ENCODE data around the gene HSPA1B. TPM values are rescaled to one million over a fixed set of nuclear protein-coding genes. Genes with fewer than 3 reads are reported as not detected.
"Not testable (repeated sequence)": the region's sequence is repeated elsewhere in the genome, so short reads cannot be mapped to it uniquely, and the experiment has no call there.

The HSPA1B gene
- total RNA-seq, 1 donor from 2014 or later, result 132 TPM

DNA sequence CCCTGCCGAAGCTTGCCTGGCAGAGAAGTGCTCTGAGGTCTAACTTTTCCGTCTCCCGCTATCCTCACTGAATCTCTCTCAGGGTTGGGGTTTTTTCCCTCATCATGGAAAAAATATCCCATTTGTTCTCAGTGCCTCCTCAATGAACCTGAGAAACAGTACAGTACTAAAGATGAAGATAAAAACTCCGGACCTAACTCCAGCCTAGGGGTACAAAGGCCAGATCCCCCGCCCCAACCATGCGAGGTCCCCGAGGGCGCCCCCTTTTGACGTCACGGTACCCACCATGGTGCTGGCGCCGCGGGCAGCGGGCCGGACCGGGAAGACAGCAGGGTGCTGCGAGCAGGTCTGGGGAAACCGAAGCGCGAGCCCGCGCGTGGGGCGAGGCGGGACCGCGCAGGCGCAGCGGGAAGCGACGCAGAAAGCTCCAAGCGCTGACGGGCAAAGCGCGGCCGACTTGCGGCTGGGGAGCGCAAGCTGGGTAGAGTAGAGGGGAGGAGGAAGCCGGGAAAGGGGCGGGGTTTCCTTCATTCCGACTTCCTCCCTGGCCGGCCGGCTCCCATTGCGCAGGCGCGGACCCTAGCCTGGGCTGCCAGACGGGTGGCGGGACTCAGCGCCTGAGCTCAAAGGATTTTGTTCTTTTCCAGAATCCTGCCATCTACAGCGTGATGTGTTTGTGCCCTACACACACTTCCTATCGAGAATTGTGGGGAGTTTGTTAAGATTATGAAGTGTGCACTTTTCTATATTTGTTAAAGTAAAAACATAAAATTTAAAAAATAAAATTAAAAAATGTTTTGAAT lies 20.9 kb upstream of the HSPA1B start, which contains the start of gene LSM2:
Gene LSM2, minus strand, starts transcription at position 497 of the 803 bp plus-strand sequence. Its CDS starts 209 bp downstream, at position 288.
- Mint-ChIP-seq H3K27me3 (no peaks in the 10 kb centered on the region), H3K27ac (peak within 1 kb of the TSS; percentile 85), H3K4me1 (ENCODE audit: unreplicated experiment) (peaks cover 10% of the 10 kb centered on the region), H3K36me3 (no peaks in the 10 kb centered on the region), H3K9me3 (no peaks in the 10 kb centered on the region), H3K4me3 (peak within 1 kb of the TSS; percentile 92)
- TF ChIP-seq, protein P1, sequence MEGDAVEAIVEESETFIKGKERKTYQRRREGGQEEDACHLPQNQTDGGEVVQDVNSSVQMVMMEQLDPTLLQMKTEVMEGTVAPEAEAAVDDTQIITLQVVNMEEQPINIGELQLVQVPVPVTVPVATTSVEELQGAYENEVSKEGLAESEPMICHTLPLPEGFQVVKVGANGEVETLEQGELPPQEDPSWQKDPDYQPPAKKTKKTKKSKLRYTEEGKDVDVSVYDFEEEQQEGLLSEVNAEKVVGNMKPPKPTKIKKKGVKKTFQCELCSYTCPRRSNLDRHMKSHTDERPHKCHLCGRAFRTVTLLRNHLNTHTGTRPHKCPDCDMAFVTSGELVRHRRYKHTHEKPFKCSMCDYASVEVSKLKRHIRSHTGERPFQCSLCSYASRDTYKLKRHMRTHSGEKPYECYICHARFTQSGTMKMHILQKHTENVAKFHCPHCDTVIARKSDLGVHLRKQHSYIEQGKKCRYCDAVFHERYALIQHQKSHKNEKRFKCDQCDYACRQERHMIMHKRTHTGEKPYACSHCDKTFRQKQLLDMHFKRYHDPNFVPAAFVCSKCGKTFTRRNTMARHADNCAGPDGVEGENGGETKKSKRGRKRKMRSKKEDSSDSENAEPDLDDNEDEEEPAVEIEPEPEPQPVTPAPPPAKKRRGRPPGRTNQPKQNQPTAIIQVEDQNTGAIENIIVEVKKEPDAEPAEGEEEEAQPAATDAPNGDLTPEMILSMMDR (conservative IDR thresholded peaks at IDR 0.05), result no peak
- peak; percentile 99 for DNase-seq (ENCODE audit: extremely low spot score, unreplicated experiment)

DNA sequence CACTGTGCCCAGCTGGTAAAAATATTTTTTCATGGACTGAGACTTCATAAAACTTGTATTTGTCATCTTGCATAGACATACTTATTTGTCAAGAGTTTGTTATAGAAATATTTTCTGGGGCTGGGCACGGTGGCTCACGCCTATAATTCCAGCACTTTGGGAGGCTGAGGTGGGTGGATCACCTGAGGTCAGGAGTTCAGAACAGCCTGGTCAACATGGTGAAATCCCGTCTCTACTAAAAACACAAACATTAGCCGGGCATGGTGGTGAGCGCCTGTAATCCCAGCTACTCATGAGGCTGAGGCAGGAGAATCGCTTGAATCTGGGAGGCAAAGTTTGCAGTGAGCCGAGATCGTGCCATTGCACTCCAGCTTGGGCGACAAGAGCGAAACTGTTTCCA lies 18.9 kb upstream of the HSPA1B start:
- H3K9me3 Mint-ChIP-seq; H3K27me3 Mint-ChIP-seq; H3K4me1 Mint-ChIP-seq (ENCODE audit: unreplicated experiment); H3K36me3 Mint-ChIP-seq; DNase-seq (ENCODE audit: extremely low spot score, unreplicated experiment); H3K4me3 Mint-ChIP-seq: not testable (repeated sequence)
- peak overlapping the region; percentile 70 for H3K27ac Mint-ChIP-seq

DNA sequence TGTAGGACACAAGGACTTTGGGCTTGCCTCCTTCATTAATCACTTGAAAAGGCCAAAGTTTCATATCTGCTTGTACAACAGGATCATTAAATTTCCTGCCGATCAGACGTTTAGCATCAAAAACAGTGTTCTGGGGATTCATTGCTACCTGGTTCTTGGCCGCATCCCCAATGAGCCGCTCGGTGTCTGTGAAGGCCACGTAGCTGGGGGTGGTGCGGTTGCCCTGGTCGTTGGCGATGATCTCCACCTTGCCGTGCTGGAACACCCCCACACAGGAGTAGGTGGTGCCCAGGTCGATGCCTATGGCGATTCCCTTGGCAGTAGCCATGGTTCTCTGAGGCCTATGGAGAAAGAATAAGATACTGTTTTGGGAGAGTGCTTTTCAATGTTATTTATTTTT lies 15.9 kb upstream of the HSPA1B start:
- DNase-seq (ENCODE audit: extremely low spot score, unreplicated experiment), result no peak
- TF ChIP-seq, protein P1 (conservative IDR thresholded peaks at IDR 0.05), result no peak
- no peaks in the 10 kb centered on the region for H3K9me3 Mint-ChIP-seq
- no peaks in the 10 kb centered on the region for H3K27me3 Mint-ChIP-seq
- no peak overlapping the region for H3K4me3 Mint-ChIP-seq
- no peaks in the 10 kb centered on the region for H3K4me1 Mint-ChIP-seq (ENCODE audit: unreplicated experiment)
- no peaks in the 10 kb centered on the region for H3K36me3 Mint-ChIP-seq
- H3K27ac Mint-ChIP-seq, result no peak overlapping the region

DNA sequence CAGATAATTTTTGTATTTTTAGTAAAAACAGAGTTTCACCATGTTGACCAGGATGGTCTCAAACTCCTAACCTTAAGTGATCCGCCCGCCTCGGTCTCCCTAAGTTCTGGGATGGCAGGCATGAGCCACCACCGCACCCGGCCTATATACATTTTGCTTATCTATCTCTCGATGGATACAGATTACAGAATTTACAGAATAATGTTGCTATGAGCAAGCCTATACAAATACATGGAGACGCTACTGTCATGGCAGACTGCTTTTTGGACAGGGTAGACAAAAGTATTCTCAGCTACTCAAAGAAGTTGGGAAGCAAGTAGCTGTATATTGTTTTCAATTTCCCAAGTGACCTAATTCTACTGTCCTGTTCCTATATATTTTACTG lies 14.1 kb upstream of the HSPA1B start:
- TF ChIP-seq, protein P1 (conservative IDR thresholded peaks at IDR 0.05), result no peak
- H3K9me3 Mint-ChIP-seq, result no peaks in the 10 kb centered on the region
- no peak for DNase-seq (ENCODE audit: extremely low spot score, unreplicated experiment)
- no peak overlapping the region for H3K4me3 Mint-ChIP-seq
- H3K27me3 Mint-ChIP-seq, result no peaks in the 10 kb centered on the region
- no peaks in the 10 kb centered on the region for H3K4me1 Mint-ChIP-seq (ENCODE audit: unreplicated experiment)
- H3K27ac Mint-ChIP-seq, result peak overlapping the region; percentile 93
- peaks cover 4% of the 10 kb centered on the region for H3K36me3 Mint-ChIP-seq

DNA sequence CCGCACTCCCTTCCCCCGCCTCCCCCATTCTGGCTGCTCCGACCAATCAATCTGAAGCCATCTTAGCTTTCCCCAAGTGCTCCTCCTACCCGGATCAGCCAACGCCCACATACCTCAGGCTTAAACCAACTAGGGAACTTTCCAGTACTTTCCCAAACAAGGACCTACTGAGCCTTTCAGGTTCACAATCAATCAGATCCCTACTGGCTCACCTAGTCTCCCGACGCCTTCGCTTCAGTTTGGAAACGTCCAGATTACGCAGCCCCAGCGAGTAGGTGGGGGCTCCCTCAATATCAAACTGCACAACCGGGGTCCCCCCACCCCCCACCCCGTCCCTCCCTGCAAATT lies 12.9 kb upstream of the HSPA1B start:
- H3K36me3 Mint-ChIP-seq, result peaks cover 4% of the 10 kb centered on the region
- H3K9me3 Mint-ChIP-seq, result no peaks in the 10 kb centered on the region
- no peaks in the 10 kb centered on the region for H3K27me3 Mint-ChIP-seq
- no peaks in the 10 kb centered on the region for H3K4me1 Mint-ChIP-seq (ENCODE audit: unreplicated experiment)
- DNase-seq (ENCODE audit: extremely low spot score, unreplicated experiment), result no peak
- peak overlapping the region; percentile 87 for H3K4me3 Mint-ChIP-seq
- peak overlapping the region; percentile 93 for H3K27ac Mint-ChIP-seq
- TF ChIP-seq, protein P1 (conservative IDR thresholded peaks at IDR 0.05), result no peak

DNA sequence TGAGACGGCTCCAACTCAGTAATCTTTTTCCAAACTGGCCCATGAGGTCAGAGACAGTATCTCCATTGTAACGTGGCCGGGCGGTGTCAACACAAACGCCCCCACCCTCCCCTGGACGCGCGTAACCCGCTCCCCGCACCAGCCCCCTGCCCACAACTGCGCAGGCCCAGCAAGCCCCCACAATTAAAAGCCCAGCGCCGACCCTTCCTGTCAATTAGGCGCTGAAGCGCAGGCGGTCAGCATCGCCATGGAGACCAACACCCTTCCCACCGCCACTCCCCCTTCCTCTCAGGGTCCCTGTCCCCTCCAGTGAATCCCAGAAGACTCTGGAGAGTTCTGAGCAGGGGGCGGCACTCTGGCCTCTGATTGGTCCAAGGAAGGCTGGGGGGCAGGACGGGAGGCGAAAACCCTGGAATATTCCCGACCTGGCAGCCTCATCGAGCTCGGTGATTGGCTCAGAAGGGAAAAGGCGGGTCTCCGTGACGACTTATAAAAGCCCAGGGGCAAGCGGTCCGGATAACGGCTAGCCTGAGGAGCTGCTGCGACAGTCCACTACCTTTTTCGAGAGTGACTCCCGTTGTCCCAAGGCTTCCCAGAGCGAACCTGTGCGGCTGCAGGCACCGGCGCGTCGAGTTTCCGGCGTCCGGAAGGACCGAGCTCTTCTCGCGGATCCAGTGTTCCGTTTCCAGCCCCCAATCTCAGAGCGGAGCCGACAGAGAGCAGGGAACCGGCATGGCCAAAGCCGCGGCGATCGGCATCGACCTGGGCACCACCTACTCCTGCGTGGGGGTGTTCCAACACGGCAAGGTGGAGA lies 12.3 kb upstream of the HSPA1B start, which contains the start of the genes HSPA1A and HSPA1L:
Gene HSPA1A, plus strand, starts transcription at position 519 of the 814 bp plus-strand sequence. Its CDS starts 214 bp downstream, at position 733.
Gene HSPA1L, minus strand, starts transcription at position 259 of the 814 bp plus-strand sequence. CDS start 3,311 bp downstream, outside the sequence.
- DNase-seq (ENCODE audit: extremely low spot score, unreplicated experiment), result peak; percentile 80
- Mint-ChIP-seq H3K9me3 (no peaks in the 10 kb centered on the region), H3K27me3 (no peaks in the 10 kb centered on the region), H3K27ac (peak within 1 kb of the TSS; percentile 93), H3K4me3 (peak within 1 kb of the TSS; percentile 87), H3K36me3 (peaks cover 4% of the 10 kb centered on the region), H3K4me1 (ENCODE audit: unreplicated experiment) (peaks cover 4% of the 10 kb centered on the region)
- TF ChIP-seq, protein P1 (conservative IDR thresholded peaks at IDR 0.05), result no peak

DNA sequence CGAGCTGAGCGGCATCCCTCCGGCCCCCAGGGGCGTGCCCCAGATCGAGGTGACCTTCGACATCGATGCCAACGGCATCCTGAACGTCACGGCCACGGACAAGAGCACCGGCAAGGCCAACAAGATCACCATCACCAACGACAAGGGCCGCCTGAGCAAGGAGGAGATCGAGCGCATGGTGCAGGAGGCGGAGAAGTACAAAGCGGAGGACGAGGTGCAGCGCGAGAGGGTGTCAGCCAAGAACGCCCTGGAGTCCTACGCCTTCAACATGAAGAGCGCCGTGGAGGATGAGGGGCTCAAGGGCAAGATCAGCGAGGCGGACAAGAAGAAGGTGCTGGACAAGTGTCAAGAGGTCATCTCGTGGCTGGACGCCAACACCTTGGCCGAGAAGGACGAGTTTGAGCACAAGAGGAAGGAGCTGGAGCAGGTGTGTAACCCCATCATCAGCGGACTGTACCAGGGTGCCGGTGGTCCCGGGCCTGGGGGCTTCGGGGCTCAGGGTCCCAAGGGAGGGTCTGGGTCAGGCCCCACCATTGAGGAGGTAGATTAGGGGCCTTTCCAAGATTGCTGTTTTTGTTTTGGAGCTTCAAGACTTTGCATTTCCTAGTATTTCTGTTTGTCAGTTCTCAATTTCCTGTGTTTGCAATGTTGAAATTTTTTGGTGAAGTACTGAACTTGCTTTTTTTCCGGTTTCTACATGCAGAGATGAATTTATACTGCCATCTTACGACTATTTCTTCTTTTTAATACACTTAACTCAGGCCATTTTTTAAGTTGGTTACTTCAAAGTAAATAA lies 10.2 kb upstream of the HSPA1B start:
- Mint-ChIP-seq H3K27ac (peak overlapping the region; percentile 9), H3K4me3 (peak overlapping the region; percentile 52), H3K4me1 (ENCODE audit: unreplicated experiment) (peaks cover 15% of the 10 kb centered on the region)
- H3K36me3 Mint-ChIP-seq; DNase-seq (ENCODE audit: extremely low spot score, unreplicated experiment); H3K27me3 Mint-ChIP-seq; H3K9me3 Mint-ChIP-seq: not testable (repeated sequence)

All from type B pancreatic cell (in vitro differentiated cells).